ENCODE measurements around the gene APOA5.
"Not testable (repeated sequence)": the region's sequence is repeated elsewhere in the genome, so short reads cannot be mapped to it uniquely, and the experiment has no call there.

Gene APOA5

GRCh38 chr11:116771935-116772334 is 19.7 kb downstream of the APOA5 start:
- no peak for DNase-seq

- no peak for DNase-seq
These were observed 29.5 kb downstream of the APOA5 start for GRCh38 chr11:116762132-116762531.

GRCh38 chr11:116756044-116756443 is 35.6 kb downstream of the APOA5 start:
- DNase-seq: not testable (repeated sequence)

- DNase-seq: no peak
These were observed 41.5 kb downstream of the APOA5 start for GRCh38 chr11:116750070-116750718.

- DNase-seq: no peak
These were observed 49.6 kb downstream of the APOA5 start for GRCh38 chr11:116742104-116742503.

GRCh38 chr11:116740741-116741140 is 50.9 kb downstream of the APOA5 start:
- no peak for DNase-seq
